Stomach (tissue), 4 donors: ENCODE results near the gene DIABLO.

ENCODE experiments used
- CTCF ChIP-seq, 7 experiments: fragments of 450-650 bp in 4 of 7; fragments of 200-600 bp in 3 of 7; sonication (generic) in 3 of 7; IDR thresholded peaks; one replicate each; pipeline ENCODE4 v1.5.1; 2016 to 2019; ENCODE audit warnings: antibody characterized with exemption in 7 of 7, control low read depth in 2 of 7, mild to moderate bottlenecking in 1 of 7
- EP300 ChIP-seq: sonication (generic); formaldehyde crosslinking; IDR thresholded peaks from one replicate; pipeline ENCODE4 v1.6.1; 2017; ENCODE audit warnings: antibody characterized with exemption
- POLR2A ChIP-seq, 4 donors: fragments of 450-650 bp; IDR thresholded peaks; one replicate each; pipeline ENCODE4 v1.6.1; 2016; ENCODE audit warnings: antibody characterized with exemption in 4 of 4, control low read depth in 2 of 4, mild to moderate bottlenecking in 1 of 4, moderate library complexity in 1 of 4

GRCh38 chr12:122215771-122216170 is 10.1 kb downstream of the DIABLO start:
- TF ChIP-seq CTCF (IDR thresholded peaks at IDR 0.05) (no peak), EP300 (no peak), POLR2A (IDR thresholded peaks at IDR 0.05) (no peak)
